Lung (tissue), 12 donors: ENCODE measurements around the gene CAMK2B. TPM values are rescaled to one million over a fixed set of nuclear protein-coding genes. Genes with fewer than 3 reads are reported as not detected.
"Not testable (repeated sequence)": the region's sequence is repeated elsewhere in the genome, so short reads cannot be mapped to it uniquely, and the experiment has no call there.

ENCODE experiments used
- ATAC-seq: fragments of 200-7000 bp; cut with Tn5 transposase; one replicate; pipeline ENCODE4 v1.9.1; 2020; ENCODE audit warnings: moderate number of reproducible peaks; ENCODE audit not compliant: insufficient read depth, low FRiP score
- DNase-seq, 3 donors: peaks; one replicate each; pipeline ENCODE4 v3.0.0-alpha.2; 2013 to 2017
- H3K27ac ChIP-seq, 2 donors: one replicate each; pipeline ENCODE4 v1.5.1; 2013; ENCODE audit warnings: mild to moderate bottlenecking in 2 of 2, moderate library complexity in 2 of 2, control low read depth in 1 of 2, inconsistent platforms in 1 of 2, low read depth in 1 of 2, low read length in 1 of 2
- H3K27me3 ChIP-seq, 3 donors: one replicate each; pipeline ENCODE4 v1.5.1; 2013; ENCODE audit warnings: low read length in 2 of 3; ENCODE audit not compliant: control insufficient read depth in 3 of 3, insufficient read depth in 3 of 3
- H3K36me3 ChIP-seq, 4 donors: one replicate each; pipeline ENCODE4 v1.5.1; 2013; ENCODE audit warnings: low read length in 4 of 4, mild to moderate bottlenecking in 1 of 4, moderate library complexity in 1 of 4; ENCODE audit not compliant: control insufficient read depth in 4 of 4, insufficient read depth in 4 of 4
- H3K4me1 ChIP-seq, 5 donors: one replicate each; pipeline ENCODE4 v1.5.1; 2013; ENCODE audit warnings: low read length in 5 of 5, mild to moderate bottlenecking in 2 of 5, moderate library complexity in 1 of 5; ENCODE audit not compliant: control insufficient read depth in 5 of 5, insufficient read depth in 5 of 5
- H3K4me3 ChIP-seq: one replicate; pipeline ENCODE4 v1.5.1; 2013; ENCODE audit warnings: mild to moderate bottlenecking, control low read depth, moderate library complexity
- H3K9ac ChIP-seq, 2 donors: one replicate each; pipeline ENCODE4 v1.5.1; 2013; ENCODE audit warnings: low read length in 2 of 2, control low read depth in 1 of 2; ENCODE audit not compliant: insufficient read depth in 1 of 2
- H3K9me3 ChIP-seq, 4 donors: one replicate each; pipeline ENCODE4 v1.5.1; 2013; ENCODE audit warnings: low read length in 3 of 4, mild to moderate bottlenecking in 1 of 4, moderate library complexity in 1 of 4; ENCODE audit not compliant: control insufficient read depth in 4 of 4, insufficient read depth in 3 of 4
- WGBS, 2 donors: extraction: QIAGEN DNeasy Blood & Tissue Kit; methylation state at CpG; one replicate each; pipeline ENCODE4 v1.1.7; 2013; 5-methylcytosine and 5-hydroxymethylcytosine counted together
- polyA plus RNA-seq, 2 donors: library from polyadenylated mRNA; stranded (reverse); fragments of 200-250 nt; gene quantifications; one replicate each; pipeline ENCODE4 v1.2.1, GENCODE V29; 2013
- total RNA-seq, 2 donors: library from RNA; depleted of rRNA in 1 of 2; stranded (reverse); fragments of >200 nt in 1 of 2; gene quantifications; one replicate each; pipeline ENCODE4 v1.2.1, GENCODE V29; 2014 to 2021
- TF ChIP-seq, protein P1 (sequence below): IDR thresholded peaks from 2 replicates; pipeline ENCODE4 v1.5.1; 2012; ENCODE audit warnings: mild to moderate bottlenecking; ENCODE audit errors: control extremely low read depth, extremely low read depth
- donor health status: control.
- donor health status: control.
- donor health status: Bipolar disorder and iron deficiency.
- donor health status: healthy.
- donor health status: DM: yes; HTN: yes; CAD: no.

The CAMK2B gene
- total and polyA plus RNA-seq, 4 donors, result 0.12 to 0.80 (median 0.33) TPM

DNA sequence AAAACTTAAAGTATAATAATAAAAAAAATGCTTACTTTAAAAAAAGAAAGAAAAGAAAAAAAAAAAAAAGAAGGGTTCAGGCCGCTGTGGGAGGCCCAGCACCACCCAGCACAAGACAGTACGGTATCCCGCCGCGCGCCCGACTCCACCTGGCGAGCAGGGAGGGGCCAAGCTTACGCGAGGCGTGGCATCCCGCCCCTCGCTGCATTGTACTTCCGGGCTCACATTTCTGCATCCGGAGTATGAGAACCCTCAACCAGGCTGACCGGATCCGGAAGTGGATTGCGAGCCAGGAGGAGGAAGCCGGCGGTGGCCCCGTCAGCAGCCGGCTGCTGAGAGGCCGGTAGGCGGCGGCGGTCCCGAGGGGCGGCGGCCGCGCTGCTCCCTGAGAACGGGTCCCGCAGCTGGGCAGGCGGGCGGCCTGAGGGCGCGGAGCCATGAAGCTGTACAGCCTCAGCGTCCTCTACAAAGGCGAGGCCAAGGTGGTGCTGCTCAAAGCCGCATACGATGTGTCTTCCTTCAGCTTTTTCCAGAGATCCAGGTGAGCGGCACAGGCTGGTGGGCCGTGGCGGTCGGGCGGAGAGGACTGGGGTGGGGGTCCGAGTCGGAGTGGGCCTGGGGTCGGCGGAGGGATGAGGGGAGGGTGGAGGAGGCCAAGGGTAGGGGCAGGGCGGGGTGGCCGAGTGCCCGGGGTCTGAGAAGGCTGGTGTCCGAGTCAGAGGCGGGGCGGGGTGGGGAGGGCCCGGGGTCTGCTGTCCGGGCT, 124.5 kb downstream of the CAMK2B start, which contains the start of gene YKT6:
Gene YKT6, plus strand, starts transcription at position 280 of the 763 bp plus-strand sequence. Its CDS starts 158 bp downstream, at position 438.
- H3K4me1 ChIP-seq, result peaks cover 0 to 10% (median 7%) of the 10 kb centered on the region in 5 donors
- H3K4me3 ChIP-seq, result peak within 1 kb of the TSS; percentile 90
- peak within 1 kb of the TSS; percentile 66 to 90 for H3K27ac ChIP-seq
- no peaks in the 10 kb centered on the region for H3K9me3 ChIP-seq
- peaks cover 0 to 4% (median 0%) of the 10 kb centered on the region in 3 donors for H3K27me3 ChIP-seq
- H3K9ac ChIP-seq, result peak within 1 kb of the TSS; percentile 13 to 55
- WGBS, 2 donors, result 0% methylated on average over 57 to 58 of the region's 58 CpGs
- peaks cover 0 to 14% (median 7%) of the 10 kb centered on the region in 4 donors for H3K36me3 ChIP-seq
- TF ChIP-seq, protein P1, sequence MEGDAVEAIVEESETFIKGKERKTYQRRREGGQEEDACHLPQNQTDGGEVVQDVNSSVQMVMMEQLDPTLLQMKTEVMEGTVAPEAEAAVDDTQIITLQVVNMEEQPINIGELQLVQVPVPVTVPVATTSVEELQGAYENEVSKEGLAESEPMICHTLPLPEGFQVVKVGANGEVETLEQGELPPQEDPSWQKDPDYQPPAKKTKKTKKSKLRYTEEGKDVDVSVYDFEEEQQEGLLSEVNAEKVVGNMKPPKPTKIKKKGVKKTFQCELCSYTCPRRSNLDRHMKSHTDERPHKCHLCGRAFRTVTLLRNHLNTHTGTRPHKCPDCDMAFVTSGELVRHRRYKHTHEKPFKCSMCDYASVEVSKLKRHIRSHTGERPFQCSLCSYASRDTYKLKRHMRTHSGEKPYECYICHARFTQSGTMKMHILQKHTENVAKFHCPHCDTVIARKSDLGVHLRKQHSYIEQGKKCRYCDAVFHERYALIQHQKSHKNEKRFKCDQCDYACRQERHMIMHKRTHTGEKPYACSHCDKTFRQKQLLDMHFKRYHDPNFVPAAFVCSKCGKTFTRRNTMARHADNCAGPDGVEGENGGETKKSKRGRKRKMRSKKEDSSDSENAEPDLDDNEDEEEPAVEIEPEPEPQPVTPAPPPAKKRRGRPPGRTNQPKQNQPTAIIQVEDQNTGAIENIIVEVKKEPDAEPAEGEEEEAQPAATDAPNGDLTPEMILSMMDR, result peak; percentile 30
- ATAC-seq (peak; percentile 100), DNase-seq (peak; percentile 94 to 97 (median 95))

DNA sequence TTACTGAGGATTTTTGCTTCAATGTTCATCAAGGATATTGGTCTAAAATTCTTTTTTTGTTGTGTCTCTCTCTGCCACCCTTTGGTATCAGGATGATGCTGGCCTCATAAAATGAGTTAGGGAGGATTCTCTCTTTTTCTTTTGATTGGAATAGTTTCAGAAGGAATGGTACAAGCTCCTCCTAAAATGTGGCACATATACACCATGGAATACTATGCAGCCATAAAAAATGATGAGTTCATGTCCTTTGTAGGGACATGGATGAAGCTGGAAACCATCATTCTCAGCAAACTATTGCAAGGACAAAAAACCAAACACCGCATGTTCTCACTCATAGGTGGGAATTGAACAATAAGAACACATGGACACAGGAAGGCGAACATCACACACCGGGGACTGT, 125.2 kb downstream of the CAMK2B start:
- H3K4me1 ChIP-seq, result peaks cover 0 to 10% (median 7%) of the 10 kb centered on the region in 5 donors
- WGBS, 2 donors, result 89% methylated on average over 3 of the region's 3 CpGs; no CpG with 5 or more reads in 1 of the 2 donors
- H3K27me3 ChIP-seq, H3K9me3 ChIP-seq, DNase-seq, H3K4me3 ChIP-seq, H3K36me3 ChIP-seq, H3K27ac ChIP-seq, ATAC-seq, H3K9ac ChIP-seq: not testable (repeated sequence)

DNA sequence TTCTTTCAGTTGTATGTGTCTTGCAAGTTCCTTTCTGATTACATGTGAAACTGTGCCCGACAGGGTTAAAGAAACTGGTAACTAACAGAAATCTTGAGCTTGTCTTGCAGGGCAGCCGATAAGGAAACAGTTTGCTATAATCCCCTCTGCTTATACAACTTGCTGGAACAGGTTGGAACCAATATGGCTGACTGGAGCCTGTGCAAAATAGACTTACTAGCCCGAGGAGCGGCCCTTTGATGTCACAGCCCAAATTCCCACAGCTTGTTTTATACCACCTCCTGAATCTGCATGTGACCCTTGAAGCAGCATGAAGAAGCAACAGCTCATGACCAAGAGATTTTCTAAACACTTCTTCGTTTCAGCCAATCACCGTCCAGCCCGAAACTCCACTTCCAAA, 127.9 kb downstream of the CAMK2B start:
- ATAC-seq, result no peak

DNA sequence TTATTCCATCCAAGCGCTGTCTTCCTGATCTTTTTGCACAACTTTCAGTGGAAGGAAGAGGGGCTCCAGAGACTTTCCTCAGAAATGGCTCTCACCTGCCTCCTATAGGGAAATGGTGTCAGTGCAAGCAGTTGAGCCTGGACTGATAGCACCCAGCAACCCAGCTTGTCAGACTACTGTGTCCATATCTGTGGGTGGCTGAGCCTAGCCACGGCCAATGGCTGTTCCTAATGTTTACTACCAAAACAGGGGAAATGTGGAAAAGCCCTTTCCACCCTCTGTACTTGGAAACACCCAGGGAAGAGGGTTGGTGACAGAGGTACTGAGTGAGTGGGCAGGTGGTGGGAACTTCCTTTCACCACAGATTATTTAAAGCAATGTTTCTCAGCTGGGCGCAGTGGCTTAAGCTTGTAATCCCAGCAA, 128.9 kb downstream of the CAMK2B start:
- H3K9ac ChIP-seq, result no peak overlapping the region
- DNase-seq, result peak; percentile 62 to 69 (median 65)
- 40 to 50% methylated on average over 3 of the region's 3 CpGs for WGBS, 2 donors

More for the DNA sequence above, 127.9 kb downstream of the CAMK2B start:
- no peak overlapping the region for H3K9ac ChIP-seq
- H3K27ac ChIP-seq, result no peak overlapping the region
- no peaks in the 10 kb centered on the region for H3K36me3 ChIP-seq
- 82 to 86% methylated on average over 7 of the region's 7 CpGs for WGBS, 2 donors
- peaks cover 0 to 4% (median 0%) of the 10 kb centered on the region in 3 donors for H3K27me3 ChIP-seq
- H3K4me3 ChIP-seq, result no peak overlapping the region
- H3K4me1 ChIP-seq, result peaks cover 0 to 10% (median 7%) of the 10 kb centered on the region in 5 donors
- TF ChIP-seq, protein P1, result no peak
- DNase-seq, result no peak
- no peaks in the 10 kb centered on the region for H3K9me3 ChIP-seq

More for the DNA sequence above, 128.9 kb downstream of the CAMK2B start:
- TF ChIP-seq, protein P1, result peak; percentile 29
- Histone ChIP-seq H3K27me3 (peaks cover 0 to 4% (median 3%) of the 10 kb centered on the region in 3 donors), H3K27ac (no peak overlapping the region), H3K4me1 (peaks cover 0 to under 1% (median 0%) of the 10 kb centered on the region in 5 donors), H3K36me3 (no peaks in the 10 kb centered on the region), H3K4me3 (no peak overlapping the region), H3K9me3 (no peaks in the 10 kb centered on the region)
- no peak for ATAC-seq
